Epithelial cell of proximal tubule (primary cell): ENCODE measurements around the gene PEX11G. TPM values are rescaled to one million over a fixed set of nuclear protein-coding genes. Genes with fewer than 3 reads are reported as not detected.

ENCODE experiments used
- DNase-seq: peaks from one replicate; pipeline ENCODE4 v3.0.0-alpha.2; 2011; ENCODE audit warnings: low read depth
- H3K4me3 ChIP-seq: 2 replicates; pipeline ENCODE4 v1.5.1; 2011; ENCODE audit warnings: low read depth, mild to moderate bottlenecking, low read length
- total RNA-seq: library from RNA; depleted of rRNA; stranded (reverse); fragments of >200 nt; gene quantifications from 2 replicates; pipeline ENCODE4 v1.2.3, GENCODE V29; 2015
- TF ChIP-seq, protein P1 (sequence below): conservative IDR thresholded peaks from 2 replicates; pipeline ENCODE4 v1.5.1; 2012; ENCODE audit warnings: low read depth, mild to moderate bottlenecking, low read length

The PEX11G gene
- total RNA-seq, 1 donor from 2014 or later = 6.2 TPM

DNA sequence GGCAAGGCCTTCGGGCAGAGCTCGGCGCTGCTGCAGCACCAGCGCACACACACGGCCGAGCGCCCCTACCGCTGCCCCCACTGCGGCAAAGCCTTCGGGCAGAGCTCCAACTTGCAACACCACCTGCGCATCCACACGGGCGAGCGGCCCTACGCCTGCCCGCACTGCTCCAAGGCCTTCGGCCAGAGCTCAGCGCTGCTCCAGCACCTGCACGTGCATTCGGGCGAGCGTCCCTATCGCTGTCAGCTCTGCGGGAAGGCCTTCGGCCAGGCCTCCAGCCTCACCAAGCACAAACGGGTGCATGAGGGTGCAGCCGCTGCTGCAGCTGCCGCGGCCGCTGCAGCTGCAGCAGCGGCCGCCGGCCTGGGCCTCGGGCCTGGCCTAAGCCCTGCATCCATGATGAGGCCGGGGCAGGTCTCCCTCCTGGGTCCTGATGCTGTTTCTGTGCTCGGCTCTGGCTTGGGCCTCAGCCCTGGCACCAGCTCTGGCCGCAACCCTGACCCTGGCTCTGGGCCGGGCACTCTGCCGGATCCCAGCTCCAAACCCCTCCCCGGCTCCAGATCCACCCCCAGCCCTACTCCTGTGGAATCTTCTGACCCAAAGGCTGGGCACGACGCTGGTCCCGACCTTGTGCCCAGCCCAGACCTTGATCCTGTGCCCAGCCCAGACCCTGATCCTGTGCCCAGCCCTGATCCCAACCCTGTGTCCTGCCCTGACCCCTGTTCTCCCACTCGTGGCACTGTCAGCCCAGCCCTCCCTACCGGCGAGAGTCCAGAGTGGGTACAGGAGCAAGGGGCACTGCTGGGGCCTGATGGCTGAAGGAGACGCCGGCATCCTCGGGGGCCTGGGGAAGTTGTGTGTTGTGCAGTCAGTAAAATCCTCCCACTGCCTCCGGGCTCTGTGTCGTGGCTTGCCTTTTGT is 31.6 kb upstream of the PEX11G start:
- DNase-seq = no peak
- TF ChIP-seq, protein P1, sequence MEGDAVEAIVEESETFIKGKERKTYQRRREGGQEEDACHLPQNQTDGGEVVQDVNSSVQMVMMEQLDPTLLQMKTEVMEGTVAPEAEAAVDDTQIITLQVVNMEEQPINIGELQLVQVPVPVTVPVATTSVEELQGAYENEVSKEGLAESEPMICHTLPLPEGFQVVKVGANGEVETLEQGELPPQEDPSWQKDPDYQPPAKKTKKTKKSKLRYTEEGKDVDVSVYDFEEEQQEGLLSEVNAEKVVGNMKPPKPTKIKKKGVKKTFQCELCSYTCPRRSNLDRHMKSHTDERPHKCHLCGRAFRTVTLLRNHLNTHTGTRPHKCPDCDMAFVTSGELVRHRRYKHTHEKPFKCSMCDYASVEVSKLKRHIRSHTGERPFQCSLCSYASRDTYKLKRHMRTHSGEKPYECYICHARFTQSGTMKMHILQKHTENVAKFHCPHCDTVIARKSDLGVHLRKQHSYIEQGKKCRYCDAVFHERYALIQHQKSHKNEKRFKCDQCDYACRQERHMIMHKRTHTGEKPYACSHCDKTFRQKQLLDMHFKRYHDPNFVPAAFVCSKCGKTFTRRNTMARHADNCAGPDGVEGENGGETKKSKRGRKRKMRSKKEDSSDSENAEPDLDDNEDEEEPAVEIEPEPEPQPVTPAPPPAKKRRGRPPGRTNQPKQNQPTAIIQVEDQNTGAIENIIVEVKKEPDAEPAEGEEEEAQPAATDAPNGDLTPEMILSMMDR = no peak
- H3K4me3 ChIP-seq = no peak overlapping the region

DNA sequence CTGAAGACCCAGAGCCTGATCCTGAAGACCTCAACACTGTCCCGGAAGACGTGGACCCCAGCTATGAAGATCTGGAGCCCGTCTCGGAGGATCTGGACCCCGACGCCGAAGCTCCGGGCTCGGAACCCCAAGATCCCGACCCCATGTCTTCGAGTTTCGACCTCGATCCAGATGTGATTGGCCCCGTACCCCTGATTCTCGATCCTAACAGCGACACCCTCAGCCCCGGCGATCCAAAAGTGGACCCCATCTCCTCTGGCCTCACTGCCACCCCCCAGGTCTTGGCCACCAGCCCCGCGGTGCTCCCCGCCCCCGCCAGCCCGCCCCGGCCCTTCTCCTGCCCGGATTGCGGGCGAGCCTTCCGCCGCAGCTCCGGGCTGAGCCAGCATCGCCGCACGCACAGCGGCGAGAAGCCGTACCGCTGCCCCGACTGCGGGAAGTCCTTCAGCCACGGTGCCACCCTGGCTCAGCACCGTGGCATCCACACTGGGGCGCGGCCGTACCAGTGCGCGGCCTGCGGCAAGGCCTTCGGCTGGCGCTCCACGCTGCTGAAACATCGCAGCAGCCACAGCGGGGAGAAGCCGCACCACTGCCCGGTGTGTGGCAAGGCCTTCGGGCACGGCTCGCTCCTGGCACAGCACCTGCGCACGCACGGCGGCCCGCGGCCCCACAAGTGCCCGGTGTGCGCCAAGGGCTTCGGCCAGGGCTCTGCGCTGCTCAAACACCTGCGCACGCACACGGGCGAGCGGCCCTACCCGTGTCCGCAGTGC is 30.7 kb upstream of the PEX11G start:
- TF ChIP-seq, protein P1 = no peak

DNA sequence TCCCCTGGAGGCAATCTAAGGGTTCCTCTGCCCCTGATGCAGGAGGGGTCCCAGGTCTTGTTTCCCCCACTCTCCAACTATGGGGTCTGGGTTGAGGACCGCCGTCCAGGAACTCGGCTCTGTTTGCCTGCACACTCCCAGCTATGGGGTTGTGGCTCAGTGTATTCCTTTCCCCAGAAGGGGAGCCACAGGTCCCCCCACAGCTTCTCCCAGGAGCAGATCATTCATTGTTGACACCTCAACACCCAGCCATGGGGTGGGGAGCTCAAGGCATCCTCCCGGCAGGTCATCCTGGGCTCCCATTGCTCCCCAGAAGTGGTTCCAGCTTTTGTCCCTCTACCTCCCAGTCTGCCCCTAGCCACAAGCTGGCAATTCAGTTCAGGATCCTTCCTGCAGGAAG is 28.0 kb upstream of the PEX11G start:
- H3K4me3 ChIP-seq = peak overlapping the region; percentile 71
- TF ChIP-seq, protein P1 = no peak
- DNase-seq = no peak

More for the DNA sequence above, 30.7 kb upstream of the PEX11G start:
- no peak overlapping the region for H3K4me3 ChIP-seq
- DNase-seq = no peak

DNA sequence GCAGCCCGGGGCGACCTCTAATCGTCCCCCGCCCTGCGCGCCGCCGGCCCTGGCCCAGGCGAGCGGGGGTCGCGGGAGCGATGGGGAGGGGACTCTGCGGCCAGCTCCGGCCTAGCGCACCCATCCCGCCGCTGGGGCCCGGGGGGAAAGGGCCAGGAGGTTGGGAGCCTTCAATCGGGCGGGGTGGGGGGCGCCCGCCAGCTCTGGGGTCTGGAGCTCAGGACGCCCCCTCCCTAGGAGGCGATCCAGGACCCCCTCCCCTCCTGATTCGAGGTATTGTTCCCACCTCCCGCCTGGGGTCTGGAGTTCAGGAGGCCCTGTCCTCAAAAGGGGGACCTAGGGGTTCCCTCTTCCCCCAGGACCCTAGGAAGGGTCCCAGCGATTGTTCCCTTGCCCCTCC is 27.5 kb upstream of the PEX11G start:
- H3K4me3 ChIP-seq = peak overlapping the region; percentile 71
- DNase-seq = no peak
- TF ChIP-seq, protein P1 = no peak

DNA sequence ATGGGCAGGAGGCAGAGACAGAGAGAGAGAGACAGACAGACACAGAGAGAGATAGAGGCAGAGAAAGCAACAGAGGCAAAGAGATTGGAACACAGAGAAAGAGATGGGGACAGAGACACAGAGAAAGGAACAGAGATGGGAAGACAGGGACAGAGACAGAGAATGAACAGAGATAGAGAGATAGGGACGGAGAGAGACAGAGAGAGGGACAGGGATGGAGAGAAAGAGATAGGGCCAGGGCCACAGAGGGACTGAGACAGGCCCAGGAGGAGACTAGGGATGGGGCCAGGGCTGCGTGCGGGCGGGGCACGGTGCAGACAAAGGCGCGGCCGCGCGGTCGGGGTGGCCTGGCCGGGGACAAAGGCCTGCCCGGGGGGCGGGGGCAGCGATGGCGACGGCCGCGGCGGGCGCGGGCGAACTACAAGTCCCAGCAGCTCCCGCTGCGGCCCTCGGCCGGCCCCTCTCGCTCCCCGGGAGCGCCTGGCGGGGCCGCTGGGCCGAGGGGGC is 26.9 kb upstream of the PEX11G start, which contains the start of gene ZNF358:
ZNF358 (plus strand) TSS at position 459 of the 507 bp plus-strand sequence. CDS start 3,140 bp downstream, outside the sequence.
- H3K4me3 ChIP-seq = peak within 1 kb of the TSS; percentile 71
- TF ChIP-seq, protein P1 = no peak
- no peak for DNase-seq

DNA sequence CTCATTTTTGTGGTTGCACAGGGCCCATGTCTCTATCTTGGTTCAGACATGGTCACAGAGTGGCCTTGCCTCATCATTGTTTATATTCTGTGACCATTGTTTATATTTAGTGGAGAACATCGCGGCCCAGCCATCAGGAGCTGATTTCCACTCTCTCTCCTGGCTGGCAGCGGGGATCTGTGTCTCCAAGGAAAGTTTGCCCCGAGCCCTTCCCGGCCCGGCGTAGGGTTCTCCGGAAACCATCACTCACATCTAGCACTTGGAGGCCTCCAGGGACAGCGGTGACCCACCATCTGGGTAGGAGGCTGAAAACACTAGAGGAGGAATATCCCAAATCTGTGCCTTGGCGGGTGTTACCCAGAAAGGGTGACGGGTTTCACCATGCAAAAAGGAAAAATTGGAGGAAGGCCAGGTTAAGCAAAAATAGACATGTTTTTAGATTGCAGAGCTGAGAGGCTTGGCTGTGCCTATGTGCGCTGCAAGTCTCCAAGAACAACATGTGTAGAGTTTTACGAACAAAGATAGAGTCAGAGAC is 26.3 kb upstream of the PEX11G start:
- H3K4me3 ChIP-seq = peak overlapping the region; percentile 62
- TF ChIP-seq, protein P1 = no peak
- no peak for DNase-seq
